ENCODE results near the gene CPA1.
"Not testable (repeated sequence)": the region's sequence is repeated elsewhere in the genome, so short reads cannot be mapped to it uniquely, and the experiment has no call there.

CPA1 gene

DNA sequence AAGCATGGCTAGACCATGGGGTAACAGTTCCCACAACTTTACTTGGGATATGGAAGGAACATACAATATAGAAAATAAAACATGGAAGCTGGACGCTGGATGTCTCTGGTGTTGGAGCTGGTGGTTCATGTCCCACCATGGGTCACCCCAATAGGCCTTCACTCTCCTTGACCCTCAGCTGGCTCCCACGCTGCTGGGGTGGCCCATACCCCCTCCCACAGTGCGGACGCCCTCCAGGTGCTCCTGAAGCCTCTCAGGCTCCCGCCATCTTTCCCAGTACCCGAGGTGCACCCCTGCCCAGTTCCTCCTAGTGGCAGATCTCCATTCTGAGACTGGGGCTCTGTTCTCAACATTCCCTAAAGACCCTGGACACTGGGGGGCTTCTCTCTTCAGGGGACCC, 5.8 kb upstream of the CPA1 start:
- no peak for DNase-seq

DNA sequence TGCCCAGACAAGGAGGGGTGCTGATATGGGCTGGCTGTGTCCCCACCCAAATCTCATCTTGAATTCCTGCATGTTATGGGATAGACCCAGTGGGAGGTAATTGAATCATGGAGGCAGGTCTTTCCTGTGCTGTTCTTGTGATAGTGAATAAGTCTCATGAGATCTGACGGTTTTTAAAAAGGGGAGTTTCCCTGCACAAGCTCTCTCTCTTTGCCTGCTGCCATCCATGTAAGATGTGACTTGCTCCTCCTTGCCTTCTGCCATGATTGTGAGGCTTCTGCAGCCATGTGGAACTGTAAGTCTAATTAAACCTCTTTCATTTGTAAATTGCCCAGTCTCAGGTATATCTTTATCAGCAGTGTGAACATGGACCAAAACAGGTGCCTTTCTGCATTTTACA, 3.8 kb upstream of the CPA1 start:
- DNase-seq, result not testable (repeated sequence)

DNA sequence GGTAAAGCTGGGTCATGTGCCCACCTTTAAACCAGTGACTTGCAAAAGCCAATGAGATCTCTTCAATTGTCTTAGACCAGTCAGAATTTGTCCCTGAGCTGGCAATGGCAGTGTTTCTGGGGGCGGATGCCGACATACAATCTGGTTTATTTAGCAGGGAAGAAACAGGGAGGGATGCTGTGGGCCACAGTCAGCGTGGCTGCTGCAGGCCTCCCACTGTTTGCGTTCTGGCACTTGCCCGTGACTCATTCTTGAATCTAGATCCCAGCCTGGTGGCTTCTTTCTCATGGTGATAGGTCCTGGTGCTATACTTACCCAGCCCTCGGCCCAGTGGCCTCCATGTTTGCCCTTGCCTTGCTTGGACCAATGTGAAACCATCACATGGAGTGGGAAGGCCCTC, 3.1 kb upstream of the CPA1 start:
- DNase-seq, result no peak

DNA sequence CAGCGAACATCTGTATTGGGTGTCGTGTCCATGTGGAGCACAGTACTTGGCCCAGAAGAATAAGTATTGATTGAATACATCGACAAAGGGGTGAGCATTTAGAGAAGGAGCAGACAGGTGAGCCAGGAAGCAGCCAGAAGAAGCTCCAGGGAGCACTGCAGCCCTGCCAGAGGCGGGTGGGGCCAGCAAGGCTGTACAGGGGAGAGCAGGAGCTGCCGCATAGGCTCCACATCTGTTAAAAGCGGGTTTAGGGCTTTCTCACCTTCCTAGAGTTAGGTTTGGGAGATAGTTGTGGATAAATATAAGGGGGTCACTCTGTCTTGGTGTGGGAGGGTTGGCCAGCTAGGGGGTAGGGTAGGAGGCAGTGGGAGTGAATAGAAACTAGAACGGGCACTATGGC, 1.3 kb upstream of the CPA1 start:
- no peak for DNase-seq

DNA sequence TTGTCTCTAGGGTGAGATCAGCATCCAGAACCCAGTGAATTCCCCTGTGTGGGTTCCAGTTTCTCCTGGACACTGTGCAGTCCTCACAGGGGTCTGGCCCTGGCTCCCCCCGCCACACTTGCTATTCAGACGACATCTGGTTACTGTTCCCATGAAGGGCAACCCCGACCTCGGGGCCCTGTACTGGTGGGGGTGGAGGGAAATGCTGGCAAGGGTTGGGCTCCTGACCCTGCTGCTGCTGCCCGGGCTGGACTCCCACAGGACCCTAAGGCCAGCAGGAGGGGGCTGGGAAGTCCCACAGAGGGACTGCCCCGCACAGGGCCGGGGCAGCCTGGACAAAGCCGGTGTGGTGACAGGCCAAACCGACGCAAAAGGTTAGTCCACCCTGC, 768 bp upstream of the CPA1 start:
- DNase-seq, result no peak

DNA sequence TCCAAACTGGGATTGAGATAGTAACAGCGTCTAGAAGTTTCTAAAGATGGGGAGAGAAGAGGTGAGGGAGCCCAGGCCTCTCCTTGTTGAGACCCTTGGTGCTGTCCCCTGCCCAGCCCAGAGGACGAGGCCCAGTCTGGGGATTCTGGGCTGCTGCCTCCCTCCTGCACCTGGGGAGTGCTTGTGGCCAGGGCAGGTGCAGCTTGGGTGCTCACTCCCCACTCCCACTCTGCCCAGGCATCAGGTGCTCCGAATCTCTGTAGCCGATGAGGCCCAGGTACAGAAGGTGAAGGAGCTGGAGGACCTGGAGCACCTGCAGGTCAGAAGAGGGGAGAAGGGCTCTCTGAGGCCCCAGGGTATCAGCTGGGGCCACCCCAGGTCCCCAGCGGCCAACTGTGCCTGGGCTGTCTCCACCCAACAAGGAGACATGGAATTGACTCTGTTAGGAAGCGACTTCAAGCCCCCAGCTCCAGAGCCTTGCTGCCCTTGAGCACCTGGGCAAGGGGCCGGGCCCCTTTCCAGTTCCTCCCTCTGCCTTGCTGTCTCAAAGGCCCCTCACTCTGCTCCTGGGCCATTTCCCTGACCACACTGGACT, 664 bp downstream of the CPA1 start:
- no peak for DNase-seq

DNA sequence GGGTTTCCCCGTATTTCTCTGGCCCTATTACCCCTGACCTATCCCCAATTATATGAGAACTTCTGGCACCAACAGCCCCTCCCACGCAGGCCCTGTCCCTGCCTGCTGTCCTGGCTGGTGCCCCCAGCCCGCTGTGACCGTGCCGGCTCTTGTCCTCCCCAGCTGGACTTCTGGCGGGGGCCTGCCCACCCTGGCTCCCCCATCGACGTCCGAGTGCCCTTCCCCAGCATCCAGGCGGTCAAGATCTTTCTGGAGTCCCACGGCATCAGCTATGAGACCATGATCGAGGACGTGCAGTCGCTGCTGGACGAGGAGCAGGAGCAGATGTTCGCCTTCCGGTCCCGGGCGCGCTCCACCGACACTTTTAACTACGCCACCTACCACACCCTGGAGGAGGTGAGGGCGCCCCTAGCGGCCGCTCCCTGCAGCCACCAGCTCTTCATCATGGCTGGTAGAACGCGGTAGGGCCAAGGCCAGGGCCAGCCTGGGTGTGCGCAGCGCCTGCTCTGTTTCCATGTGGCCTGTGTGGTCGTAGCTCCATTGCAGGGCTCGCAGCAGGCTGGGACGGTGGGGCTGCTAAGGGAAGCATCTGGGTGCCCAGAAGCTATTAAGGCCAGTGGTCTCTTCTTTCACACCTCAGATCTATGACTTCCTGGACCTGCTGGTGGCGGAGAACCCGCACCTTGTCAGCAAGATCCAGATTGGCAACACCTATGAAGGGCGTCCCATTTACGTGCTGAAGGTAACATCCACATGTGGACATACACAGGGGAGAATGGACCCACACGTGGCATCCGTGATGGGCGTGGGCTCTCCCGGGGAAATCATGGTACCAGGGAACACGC, 1.4 kb downstream of the CPA1 start:
- no peak for DNase-seq

DNA sequence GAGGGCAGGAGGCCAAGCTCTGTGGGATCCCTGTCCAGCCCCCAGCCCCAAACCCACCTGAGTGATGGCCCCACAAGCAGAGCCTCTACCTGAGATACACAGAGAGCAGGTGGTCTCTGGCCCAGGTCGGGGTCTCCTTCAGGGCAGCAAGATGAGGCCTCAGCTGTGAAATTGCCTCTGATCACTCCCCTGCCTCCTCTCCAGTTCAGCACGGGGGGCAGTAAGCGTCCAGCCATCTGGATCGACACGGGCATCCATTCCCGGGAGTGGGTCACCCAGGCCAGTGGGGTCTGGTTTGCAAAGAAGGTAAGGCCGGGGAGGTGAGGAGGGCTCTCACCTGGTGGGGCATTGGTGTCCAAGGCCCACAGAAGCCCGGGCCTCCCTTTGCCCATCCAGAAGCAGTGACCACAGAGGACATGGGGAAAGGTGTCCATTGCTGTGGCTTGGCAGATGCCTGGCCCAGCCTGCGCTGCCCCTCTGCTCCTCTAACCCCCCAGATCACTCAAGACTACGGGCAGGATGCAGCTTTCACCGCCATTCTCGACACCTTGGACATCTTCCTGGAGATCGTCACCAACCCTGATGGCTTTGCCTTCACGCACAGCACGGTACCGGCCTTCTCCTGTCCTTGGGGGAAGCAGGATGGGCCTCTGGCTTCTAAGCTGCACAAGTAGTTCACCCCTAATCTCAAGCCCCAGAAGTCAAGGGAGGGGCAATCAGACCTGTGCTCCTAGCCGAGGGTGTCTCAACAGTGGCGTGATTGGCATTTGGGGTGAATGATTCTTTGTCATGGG, 3.1 kb downstream of the CPA1 start:
- no peak for DNase-seq

DNA sequence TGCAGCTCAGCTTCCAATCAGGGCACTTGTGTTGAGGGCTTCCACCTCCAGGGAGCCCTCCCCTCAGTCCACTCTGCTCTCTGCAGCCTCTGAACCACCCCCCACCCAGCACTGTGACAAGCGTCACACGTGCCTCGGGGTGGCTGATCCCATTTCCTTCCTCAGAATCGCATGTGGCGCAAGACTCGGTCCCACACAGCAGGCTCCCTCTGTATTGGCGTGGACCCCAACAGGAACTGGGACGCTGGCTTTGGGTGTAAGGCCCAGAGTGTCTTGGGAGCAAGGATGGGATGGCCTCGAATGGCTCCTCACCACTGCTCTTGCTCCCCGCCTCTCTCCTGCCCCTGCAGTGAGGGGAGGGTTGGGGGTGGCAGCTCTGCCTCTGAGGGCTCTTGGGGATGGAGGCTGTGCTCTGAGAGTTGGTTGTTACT, 4.1 kb downstream of the CPA1 start:
- DNase-seq, result no peak

DNA sequence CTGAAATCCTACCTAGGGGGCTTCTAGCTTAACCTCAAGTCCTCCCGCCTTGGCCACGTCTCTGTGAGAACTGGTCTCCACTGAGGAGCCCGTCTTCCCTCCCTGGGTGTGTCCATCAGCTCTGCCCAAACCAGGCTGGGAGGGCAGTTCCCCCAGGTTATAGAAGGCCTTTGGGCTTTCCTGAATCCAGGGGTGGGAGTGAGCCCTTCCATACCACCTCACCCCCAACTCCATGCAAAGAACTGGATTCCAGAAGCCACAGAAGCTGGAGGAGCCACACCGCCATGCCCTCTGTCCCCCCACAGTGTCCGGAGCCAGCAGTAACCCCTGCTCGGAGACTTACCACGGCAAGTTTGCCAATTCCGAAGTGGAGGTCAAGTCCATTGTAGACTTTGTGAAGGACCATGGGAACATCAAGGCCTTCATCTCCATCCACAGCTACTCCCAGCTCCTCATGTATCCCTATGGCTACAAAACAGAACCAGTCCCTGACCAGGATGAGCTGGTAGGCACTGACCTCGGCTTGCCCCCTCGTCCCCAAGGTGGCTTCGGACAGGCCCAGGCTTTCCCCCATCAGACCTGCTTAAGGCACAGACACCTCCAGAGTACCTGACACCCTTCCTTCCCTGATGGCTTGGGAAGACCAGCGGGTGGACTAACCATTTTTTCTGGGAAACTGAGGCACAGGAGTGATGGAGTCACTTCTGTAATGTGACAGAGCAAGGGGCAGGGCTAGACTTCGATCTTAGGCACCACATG, 4.7 kb downstream of the CPA1 start:
- DNase-seq, result no peak

DNA sequence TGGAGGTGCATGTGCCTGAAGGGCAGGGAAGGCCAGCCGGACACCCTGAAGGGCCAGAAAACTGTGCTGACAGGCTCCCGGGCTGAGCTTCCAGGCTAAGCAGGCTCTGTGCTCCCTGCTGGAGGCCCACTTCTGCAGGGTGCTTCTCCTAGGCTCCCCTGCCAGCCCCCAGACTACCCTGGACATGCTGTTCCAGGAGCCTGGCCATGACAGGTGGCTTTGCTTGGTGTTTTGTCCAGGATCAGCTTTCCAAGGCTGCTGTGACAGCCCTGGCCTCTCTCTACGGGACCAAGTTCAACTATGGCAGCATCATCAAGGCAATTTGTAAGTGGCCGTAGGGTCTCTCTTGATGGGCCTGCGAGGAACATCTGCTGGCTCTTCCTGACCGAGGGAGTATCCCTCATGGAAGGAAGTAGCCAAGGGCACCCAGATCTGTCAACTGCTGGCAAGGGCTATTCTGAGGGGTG, 5.3 kb downstream of the CPA1 start:
- no peak for DNase-seq

DNA sequence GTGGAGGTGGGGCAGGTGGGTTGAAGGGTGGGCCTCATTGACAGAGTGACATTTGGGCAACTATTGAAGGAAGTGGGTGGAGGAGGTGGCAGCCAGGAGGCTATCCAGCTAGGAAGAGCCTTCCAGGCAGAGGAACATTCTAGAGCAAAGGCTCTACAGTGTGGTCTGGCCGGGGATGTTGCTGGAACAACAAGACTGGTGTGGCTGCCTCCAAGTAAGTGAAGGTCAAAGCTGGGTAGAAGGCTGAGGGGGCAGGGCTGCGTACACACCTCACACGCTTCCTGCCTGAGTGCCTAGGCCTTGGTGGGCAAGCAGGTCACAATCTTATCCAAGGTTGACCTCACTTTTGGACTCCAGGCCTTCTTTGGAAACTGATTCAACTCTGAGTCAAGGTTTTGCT, 6.6 kb downstream of the CPA1 start:
- no peak for DNase-seq

DNA sequence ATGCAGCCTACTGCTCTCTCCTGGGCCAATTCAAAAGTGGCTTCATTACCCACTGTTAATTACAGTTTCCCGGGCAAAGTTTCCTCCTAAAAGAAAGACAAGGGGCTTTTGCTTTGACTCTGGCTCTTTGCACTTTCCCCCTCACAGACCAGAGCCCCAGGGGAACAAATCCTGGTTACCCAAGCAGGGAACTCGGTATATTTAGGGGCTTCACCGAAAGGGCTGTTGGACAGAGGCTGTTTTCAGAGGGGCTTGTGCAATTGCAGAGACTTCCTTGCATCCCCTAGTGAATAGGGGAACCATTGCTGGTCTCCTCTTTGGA, 7.0 kb downstream of the CPA1 start:
- no peak for DNase-seq

DNA sequence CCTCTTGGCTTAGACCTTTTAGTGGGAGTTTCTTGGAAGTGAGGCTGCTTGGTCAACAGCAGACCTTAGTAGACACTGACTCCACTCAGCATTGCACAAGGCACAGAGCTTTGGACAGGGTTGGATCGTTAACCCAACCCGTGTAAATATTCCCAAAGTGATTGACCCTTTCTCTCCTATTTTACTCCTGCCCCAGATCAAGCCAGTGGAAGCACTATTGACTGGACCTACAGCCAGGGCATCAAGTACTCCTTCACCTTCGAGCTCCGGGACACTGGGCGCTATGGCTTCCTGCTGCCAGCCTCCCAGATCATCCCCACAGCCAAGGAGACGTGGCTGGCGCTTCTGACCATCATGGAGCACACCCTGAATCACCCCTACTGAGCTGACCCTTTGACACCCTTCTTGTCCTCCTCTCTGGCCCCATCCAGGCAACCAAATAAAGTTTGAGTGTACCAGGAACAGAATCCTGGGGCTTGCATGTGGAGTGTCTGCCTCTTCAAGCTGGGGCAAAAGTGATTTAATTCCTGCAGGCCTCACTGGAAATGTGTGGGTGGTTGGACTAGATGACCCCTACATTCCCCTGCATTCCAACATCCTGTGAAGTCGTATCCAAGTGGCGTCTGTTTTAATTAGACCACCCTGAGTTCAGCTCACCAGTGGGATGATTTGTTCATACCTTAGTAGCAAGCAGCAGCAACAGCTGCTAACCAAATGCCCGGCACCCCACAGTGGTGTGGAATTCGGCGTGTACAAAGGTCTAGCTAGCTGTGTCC, 7.5 kb downstream of the CPA1 start:
- no peak for DNase-seq

DNA sequence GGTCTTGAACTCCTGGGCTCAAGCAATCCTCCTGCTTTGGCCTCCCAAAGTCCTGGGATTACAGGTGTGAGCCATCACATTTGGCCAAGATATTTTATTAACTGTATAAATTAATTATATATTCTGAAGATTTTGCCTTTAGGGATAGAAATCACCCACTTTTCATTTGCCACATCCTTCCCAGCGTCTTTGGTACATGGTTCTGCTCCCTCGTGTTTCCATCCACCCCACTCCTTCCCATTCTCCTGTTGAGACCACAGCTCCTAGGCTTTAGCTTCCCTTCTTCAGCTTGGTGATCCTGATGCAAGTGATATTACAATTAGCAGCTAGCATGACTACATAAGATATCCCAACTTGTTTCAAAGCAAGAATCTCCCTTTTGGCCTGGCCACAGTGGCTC, 8.4 kb downstream of the CPA1 start:
- DNase-seq, result no peak

DNA sequence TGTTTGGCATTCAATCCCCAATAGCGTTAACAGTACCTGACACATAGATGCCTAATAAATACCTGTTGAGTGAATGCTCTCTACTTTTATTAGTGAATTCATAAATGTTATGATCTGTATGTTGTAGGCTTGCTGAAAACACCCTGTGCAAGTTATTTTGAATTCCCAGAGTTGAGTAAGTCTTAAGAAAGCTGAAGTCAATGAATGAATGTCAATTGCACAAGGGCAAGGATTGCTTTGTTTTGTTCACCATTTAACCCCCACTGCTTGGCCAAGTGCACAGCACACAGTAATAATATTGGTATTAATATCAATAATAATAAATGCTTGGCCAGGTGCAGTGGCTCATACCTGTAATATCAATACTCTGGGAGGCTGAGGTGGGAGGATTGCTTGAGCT, 10.2 kb downstream of the CPA1 start:
- no peak for DNase-seq

DNA sequence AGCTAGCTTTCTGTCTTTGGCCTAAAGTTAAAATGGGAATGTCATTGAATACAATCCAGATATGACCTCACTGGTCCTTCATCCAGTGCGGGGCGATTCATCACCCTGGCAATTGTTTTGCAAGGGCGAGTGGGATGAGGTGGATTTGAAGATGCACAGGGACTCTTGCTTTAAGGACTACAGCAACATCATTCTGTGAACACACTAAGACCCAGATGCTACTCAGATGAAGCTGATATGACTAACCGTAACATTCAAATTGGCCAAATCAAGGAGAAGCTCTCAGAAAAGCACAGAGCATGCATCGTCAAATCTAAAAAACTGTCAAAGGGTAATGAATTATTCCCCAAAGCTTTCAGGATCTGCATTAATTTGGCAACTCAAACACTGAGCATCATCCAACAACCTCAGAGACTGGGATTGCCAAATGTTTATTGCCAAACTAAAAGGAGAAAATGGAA, 12.8 kb downstream of the CPA1 start:
- DNase-seq, result no peak

DNA sequence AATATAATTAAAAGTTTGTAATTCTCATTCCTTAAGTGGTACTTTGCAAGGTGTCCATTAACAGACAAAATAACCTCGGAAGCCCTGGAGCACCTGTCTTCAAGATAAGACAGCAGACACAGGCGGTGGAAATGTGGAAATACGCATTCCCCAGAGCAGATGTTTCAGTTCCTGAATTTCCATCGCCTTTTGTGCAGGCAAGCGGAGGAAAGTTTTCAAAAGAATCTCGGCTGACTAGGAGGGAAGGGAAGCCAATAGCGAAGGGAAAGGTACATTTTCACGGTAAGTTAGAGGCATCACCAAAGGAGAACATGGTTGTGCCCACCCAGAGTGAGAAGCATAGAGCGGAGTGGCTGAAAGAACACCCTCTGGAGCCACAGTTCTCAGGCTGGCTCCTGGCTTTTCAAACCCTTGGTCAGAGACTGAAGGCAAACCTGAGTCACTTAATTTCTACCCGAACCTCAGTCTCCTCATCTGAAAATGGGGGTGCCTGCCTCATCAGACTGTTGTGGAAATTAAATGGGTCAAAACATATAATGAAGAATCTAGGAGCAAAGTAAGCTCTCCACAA, 13.6 kb downstream of the CPA1 start:
- no peak for DNase-seq

DNA sequence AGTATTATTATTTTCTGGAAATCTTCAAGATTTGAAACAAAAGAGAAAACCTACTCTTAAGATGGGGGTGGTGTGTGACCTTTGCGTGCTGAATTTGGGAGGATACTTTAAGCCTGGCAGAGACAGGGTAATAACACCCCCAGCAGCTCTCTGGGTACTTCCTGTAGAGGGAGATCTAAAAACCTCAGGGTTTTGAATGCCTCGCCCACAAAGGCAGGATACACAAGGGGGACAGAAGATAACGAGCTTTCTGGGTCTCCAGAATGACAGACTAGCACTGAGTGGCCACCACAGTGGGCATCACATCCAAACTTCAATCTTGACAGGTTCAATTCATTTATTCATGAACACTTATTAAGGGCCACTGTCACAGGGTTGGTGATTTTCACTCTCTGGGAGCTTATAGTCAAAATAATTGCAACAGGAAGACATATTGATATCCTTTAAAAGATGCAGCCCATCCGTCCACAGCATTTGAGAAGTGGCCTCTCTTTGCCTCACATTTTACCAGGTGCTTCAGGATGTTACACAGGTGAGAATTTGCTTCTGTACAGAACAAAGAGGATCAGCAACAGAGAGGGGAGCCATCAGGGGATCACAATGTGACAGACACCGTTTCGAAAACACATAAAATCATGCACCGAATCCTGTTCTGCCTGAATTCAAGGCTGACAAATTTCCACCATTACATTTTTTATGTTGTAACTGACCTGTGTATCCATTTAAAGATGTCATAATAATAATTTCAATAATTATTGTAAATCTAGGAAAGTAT, 14.3 kb downstream of the CPA1 start:
- DNase-seq, result no peak

DNA sequence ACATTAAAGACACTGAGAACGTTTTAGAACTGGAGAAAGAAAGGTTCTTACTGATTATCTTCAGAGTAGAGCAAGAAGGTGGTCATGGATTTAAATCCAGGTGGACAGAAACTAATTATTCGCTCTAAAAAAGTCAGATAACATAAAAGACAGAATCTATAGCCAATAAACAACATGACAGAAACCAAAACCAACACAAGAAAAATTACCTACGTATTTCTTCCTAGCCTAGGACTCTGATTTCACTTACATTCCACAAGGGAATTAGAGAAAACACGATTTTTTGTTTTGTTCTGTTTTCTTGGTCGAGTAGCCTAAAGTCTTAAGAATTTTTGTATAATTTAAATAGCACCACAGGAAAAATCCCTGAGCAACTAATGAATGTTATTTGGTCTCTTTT, 15.1 kb downstream of the CPA1 start:
- no peak for DNase-seq

DNA sequence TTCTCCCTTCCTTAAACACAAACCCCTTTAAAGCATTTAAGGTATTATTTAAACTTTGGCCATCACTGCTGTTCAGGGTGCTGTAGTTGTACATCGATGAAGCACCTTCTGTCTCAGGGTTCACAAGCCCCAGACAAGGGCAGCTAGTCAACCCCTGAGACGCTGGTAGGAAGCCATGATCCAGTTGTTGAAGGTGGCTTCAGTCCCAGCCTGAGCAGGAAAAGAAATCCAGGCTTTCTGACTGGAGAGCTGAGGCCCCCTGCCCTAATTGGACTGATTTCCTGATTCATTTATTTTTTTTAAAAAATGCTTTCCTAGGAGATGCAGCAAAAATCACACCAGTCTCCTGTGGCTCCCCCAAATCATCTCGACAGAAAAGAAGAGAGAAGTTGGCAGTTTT, 15.8 kb downstream of the CPA1 start:
- DNase-seq, result no peak
